T47D (cell line): ENCODE results near the gene FAM83B.
"Not testable (repeated sequence)": the region's sequence is repeated elsewhere in the genome, so short reads cannot be mapped to it uniquely, and the experiment has no call there.

Experiments used
- DNase-seq, 2 experiments: peaks; one replicate each; pipeline versions ENCODE4 v3.0.0 to v3.0.0-alpha.2; 2011 to 2012; ENCODE audit warnings: low read depth in 1 of 2, low spot score in 1 of 2
- JUND ChIP-seq: IDR thresholded peaks from 2 replicates; pipeline ENCODE4 v1.6.1; 2012; ENCODE audit warnings: low read depth
- in situ Hi-C: cut with HindIII; loops from 2 replicates; pipeline ENCODE4 v1.10.0; 2016; ENCODE audit warnings: low sequenced_read_pairs, low pct_unique_long_range_greater_than_20kb

The FAM83B gene

DNA sequence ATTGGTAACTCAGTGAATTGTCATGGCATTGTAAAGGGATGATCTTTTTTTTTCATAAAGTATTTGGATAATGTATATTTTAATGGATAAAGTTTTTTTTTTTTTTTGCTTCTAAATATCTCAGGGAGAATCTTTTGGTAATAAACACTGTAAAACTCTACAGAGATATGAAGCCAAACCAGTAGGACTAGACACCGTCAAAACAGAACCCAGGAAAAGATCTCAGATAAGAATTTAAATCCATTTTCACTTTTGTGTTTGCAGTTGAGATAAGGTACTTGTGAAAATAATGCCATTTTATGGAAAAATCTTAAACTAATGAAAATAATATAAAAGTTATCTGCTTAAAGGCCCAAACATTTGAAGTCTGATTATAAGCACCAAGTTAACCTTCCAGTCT, 27.0 kb downstream of the FAM83B start:
- in situ Hi-C loops: no loop called here
- peak in 1 of 2 experiments; percentile 22 for DNase-seq
- no peak for TF ChIP-seq JUND

DNA sequence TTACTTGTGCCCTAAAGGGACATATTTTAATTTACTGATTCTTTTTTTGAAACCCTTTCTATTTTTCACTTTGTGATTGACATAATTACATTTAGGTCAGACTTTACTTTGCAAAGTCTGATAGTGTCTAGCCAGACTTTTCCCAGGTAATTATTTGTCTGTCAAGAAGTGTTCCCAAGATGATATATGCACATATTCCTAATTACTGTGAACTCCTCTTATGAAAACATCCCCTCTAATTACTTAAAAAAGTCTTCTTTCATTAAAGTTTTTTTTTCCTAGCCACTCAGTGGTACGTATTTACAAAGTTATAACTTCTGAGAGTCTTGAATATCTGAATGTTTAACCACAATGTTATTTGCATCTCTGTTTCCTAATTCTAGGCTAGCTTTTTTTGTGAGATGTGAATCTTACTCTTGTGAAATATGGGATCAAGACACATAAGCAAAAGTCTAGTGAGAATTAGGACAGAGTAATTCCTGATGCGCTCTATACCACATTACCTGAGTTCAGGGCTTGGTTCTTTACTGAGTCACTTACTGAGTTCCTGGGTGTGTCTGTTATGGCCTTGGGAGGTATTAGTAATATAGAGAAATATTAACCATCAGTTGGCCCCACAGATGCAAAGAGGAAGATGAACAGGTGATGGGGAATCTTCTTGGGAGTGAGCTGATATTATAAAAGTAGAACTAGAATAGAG, 27.9 kb downstream of the FAM83B start:
- TF ChIP-seq JUND: no peak
- peak in 1 of 2 experiments; percentile 21 for DNase-seq
- in situ Hi-C loops: no loop called here

DNA sequence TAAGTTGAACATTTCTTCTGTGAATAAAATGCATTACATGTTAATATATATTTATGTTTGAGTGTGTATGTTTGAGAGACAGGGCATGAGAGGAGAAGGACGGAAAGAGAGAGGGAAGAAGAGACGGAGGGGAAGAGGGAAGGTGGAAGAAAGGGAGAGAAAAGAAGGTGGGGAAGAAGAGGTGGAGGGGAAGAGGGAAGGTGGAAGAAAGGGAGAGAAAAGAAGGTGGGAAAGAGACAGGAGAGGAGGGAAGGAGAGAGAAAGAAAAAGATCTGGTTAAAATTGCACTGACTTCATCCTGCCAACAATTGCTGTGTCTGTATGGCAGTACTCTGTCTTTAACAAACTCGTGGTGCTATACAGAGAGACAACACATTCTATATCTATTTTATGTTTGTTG, 29.0 kb downstream of the FAM83B start:
- no peak for DNase-seq
- no peak for TF ChIP-seq JUND
- in situ Hi-C loops: no loop called here

DNA sequence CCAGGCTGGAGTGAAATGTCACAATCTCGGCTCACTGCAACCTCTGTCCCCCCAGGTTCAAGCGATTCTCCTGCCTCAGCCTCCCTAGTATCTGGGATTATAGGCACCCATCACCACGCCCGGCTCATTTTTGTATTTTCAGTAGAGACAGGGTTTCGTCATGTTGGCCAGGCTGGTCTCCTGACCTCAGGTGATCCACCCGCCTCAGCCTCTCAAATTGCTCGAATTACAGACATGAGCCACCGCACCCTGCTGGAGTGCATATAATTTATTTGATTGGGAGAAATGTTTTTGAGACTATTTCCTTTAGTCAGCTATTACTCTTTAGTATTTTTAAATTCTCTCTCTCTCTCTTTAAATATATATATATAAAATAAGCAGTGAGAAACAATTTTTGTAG, 29.8 kb downstream of the FAM83B start:
- no peak for DNase-seq
- TF ChIP-seq JUND: no peak
- in situ Hi-C loops: no loop called here

DNA sequence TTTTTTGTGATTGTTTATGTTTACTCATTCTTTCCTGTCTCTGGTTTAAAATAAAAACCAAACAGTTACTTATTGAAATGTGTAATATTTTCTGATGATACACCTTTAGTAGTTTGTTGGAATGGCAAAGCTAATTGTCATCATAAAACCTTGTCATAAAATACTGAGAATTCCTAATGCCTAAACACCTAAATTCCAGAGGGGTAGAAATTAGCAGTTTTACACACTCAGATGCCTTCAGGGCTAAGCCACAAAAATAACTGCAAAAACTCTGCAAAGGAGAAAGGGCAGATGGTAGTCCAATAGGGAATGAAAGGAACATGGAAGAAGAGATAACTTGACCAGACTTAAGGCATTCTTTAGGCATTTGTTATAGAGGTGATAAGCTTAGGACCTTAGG, 30.3 kb downstream of the FAM83B start:
- in situ Hi-C loops: no loop called here
- TF ChIP-seq JUND: no peak
- no peak for DNase-seq

DNA sequence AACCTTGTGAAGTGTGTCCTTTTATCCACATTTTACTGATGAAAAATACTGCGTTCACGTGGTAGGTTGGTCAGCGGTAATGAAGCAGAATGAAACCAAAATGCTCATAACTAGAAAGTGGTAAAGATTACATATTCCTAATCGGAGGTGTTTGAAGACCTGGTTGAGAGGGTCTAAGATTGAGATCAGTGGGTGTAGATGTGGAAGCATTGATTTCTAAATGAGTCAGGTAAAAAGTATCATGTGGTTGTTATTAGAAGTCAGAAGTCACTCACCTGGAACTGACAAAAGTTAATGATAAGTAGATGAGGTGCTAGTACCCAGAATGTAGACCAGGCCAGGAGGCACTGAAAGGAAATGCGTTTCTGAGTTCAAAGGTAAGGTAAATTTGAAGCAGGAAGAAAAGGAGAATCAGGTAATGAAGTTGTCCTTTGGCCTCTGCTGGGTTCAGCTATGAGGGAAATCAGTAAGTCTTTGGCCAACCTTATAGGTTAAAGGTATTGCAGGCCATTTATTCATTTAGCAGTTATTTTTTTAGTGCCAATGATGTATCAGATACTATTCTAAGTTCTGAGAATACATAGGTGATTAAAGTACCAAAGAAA, 31.2 kb downstream of the FAM83B start:
- DNase-seq: no peak
- in situ Hi-C loops: no loop called here
- TF ChIP-seq JUND: no peak

DNA sequence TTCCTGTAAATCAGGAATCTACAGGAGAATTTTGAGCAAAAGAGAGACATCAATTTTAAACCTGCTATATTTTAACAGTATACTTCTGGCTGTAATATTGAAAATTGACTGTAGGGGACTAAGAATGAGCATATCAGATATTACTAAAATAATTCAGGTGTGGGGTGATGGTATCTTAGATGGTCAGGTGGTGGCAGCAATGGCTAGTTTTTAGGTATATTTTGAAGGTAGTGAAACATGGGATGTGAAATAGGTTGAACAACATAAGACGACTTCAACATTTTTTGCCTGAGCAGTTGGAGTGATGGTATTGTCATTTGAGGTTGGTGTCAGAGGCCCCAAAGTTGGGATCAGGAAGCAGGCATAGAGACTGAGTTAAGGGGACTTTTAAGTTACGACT, 32.1 kb downstream of the FAM83B start:
- in situ Hi-C loops: no loop called here
- TF ChIP-seq JUND: no peak
- no peak for DNase-seq

DNA sequence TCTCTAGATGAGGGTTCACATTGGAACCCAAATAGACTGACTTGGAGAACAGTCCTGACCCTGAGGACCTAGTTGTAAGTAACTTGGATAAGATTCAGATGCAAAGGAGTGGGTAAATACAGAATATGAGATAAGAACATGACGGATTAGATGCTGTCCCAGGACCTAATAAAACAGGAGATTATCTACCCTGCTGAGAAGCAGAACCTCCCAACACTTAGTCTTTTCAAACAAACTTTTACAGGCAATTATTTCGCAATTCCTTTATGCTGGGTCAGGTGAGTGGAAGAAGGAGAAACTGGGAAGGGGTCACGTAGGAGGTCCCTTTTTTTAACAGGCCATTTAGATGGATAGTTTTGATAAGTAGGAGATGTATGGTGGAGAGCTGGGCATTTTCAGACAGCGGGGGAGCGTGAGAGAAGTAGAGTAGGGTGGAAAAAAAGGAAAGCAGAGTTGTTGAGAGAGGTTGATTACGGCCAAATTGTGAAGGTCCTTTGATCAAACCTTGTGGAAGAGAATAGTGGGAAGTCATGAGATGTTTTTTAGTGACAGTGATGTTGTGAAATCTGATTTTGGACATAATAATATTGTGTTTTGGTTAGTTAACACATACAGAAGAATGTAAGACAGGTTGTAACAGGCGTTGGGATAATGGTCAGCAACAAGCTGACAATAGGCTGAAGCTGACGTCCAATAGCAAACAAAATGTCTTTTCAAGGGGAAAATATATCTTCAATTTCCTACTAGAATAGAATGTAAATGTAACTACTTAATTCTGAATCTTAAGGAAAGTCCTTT, 32.8 kb downstream of the FAM83B start:
- in situ Hi-C loops: no loop called here
- no peak for TF ChIP-seq JUND
- DNase-seq: no peak

DNA sequence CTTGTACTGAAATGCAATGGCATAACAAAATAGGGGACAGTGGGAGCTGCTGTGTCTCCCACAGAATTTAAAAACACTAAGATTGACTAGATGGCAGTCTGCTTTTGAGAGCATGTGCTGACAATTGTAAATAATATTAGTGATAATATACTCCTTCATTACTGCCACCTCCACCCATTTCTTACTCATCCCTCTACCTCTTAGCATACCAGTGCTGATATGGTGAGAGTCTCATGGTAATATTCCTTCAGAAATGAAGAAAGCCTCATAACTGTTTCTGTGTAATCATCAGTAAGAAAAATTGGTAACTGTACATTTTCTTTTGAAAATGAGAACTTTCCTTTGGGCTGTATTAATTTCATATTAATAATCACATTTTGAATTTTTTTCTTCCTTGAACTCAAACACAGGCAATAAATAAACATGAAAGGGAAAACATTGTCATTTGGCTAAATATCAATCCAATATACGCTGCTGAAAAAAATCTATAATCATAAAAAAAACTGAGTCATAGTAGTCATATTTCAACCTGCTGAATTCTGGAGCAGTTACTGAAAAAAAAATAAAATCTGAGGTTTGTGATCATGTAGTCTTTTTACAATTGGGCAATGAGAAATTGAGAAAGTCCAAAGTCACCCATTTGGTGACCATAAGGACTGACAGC, 34.6 kb downstream of the FAM83B start:
- TF ChIP-seq JUND: no peak
- DNase-seq: no peak
- in situ Hi-C loops: no loop called here

DNA sequence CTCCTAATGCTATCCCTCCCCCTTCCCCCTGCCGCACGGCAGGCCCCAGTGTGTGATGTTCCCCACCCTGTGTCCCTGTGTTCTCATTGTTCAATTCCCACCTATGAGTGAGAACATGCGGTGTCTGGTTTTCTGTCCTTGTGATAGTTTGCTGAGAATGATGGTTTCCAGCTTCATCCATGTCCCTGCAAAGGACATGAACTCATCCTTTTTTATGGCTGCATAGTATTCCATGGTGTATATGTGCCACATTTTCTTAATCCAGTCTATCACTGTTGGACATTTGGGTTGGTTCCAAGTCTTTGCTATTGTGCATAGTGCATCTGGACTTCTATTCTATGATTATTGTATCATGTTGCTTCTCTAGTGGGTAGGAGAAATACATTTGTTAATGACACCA, 35.3 kb downstream of the FAM83B start:
- DNase-seq, in situ Hi-C loops: not testable (repeated sequence)

DNA sequence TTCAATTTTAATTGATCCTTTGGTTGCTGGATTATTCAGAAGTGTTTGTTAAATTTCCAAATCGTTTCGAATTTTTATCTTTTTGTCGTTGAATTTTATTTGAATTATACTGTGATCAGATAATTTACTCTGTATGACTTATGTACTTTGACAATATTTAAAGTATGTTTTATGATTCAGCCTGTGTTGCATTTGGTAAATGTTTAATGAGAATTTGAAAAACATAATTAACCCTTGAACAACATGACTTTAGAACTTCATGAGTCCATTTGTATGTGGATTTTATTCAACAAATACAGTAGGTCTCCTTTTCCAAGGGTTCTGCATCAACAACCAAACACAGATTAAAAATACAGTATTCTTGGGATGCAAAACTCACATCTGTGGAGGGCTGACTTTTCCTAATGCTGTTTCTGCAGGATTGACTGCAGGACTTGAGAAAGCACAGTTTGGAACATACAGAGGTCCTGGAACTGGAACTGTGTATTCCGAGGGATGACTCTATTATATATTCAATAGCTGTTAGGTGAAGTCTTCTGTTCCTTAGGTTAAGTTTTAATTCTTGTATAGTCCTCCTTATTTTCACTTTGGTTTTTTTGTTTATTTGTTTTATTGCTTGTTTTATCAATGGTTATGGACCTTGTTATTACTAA, 40.5 kb downstream of the FAM83B start:
- in situ Hi-C loops: no loop called here
- TF ChIP-seq JUND: no peak
- no peak for DNase-seq

DNA sequence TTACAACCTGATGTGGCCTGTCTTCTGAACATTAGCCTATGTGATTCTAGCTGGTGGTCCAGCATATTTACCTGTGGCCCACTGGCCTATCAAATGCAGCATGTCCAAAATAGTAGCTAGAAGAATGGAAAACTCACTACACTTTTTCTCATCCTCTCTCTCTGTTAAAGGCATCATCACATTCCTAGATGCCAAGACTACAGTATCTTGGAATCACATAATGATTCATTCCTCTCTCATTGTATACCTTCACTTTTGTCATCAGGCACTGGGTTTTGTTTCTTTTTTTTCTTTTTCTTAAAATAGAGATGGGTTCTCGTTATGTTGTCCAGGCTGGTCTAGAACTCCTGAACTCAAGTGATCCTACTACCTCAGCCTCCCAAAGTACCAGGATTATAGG, 45.0 kb downstream of the FAM83B start:
- no peak for TF ChIP-seq JUND
- DNase-seq: no peak
- in situ Hi-C loops: no loop called here

DNA sequence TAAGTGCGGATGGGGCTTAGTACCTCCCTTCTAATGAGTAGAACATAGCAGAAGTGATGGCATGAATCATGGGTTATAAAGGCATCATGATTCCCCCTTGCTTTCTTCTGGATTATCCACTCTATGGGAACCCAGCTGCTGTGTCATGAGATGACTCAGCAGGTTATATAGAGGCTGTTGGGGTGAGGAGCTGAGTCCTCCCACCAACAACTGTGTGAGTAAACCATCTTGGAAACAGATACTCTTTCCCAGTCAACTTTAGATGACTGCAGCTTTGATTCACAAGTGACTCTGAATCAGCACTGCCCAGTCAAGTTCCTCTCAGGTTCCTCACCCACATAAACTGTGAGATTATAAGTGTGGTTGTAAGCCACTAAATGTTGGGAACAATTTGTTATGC, 46.3 kb downstream of the FAM83B start:
- no peak for DNase-seq
- no peak for TF ChIP-seq JUND
- in situ Hi-C loops: no loop called here
